IMR-90 (cell line): ENCODE results near the gene MCUB. TPM values are rescaled to one million over a fixed set of nuclear protein-coding genes. Genes with fewer than 3 reads are reported as not detected.

Source experiments
- ATAC-seq: fragments of 200-7000 bp; cut with Tn5 transposase; 2 replicates; pipeline ENCODE4 v1.9.1; 2020; ENCODE audit warnings: low read depth, mild to moderate bottlenecking, moderate library complexity
- BruUV-seq: library from RNA; stranded (reverse); fragments of 400-500 nt; replicated peaks from 2 replicates; lab custom pipeline; 2021; lab: Mats Ljungman, UMichigan
- CTCF ChIA-PET: fragments of 300-600 bp; formaldehyde crosslinking; extraction: SDS; loops from one replicate; lab custom pipeline; 2021; ENCODE audit warnings: antibody characterized with exemption; lab: Yijun Ruan, JAX
- POLR2A ChIA-PET: fragments of 300-600 bp; sonication (Branson Sonifier 250); formaldehyde crosslinking; loops from one replicate; lab custom pipeline; 2022; ENCODE audit warnings: antibody characterized with exemption; ENCODE audit not compliant: unreplicated experiment; lab: Charles Lee
- DNase-seq: peaks from one replicate; pipeline ENCODE4 v3.0.0; 2013
- H2AFZ ChIP-seq: replicated peaks from 2 replicates; pipeline ENCODE3; 2013; ENCODE audit warnings: low read length, mild to moderate bottlenecking; ENCODE audit not compliant: poor library complexity
- H2AK5ac ChIP-seq: 2 replicates; pipeline ENCODE4 v1.6.1; 2013; ENCODE audit warnings: low read depth, low read length, inconsistent platforms
- H2AK9ac ChIP-seq: replicated peaks from 2 replicates; pipeline ENCODE3; 2013; ENCODE audit warnings: mild to moderate bottlenecking, low read depth, low read length, moderate library complexity; ENCODE audit not compliant: poor library complexity
- H2BK120ac ChIP-seq: 2 replicates; pipeline ENCODE4 v1.6.1; 2013; ENCODE audit warnings: low read depth, low read length, inconsistent platforms
- H2BK15ac ChIP-seq: 3 replicates; pipeline ENCODE4 v1.6.1; 2013; ENCODE audit warnings: low read depth, low read length, inconsistent platforms
- H2BK20ac ChIP-seq: 2 replicates; pipeline ENCODE4 v1.6.1; 2013; ENCODE audit warnings: low read depth, mild to moderate bottlenecking, inconsistent platforms, low read length, moderate library complexity
- H2BK5ac ChIP-seq: 2 replicates; pipeline ENCODE4 v1.6.1; 2013; ENCODE audit warnings: mild to moderate bottlenecking, low read depth, low read length, inconsistent platforms; ENCODE audit not compliant: poor library complexity, severe bottlenecking
- H3K14ac ChIP-seq: replicated peaks from 2 replicates; pipeline ENCODE4 v1.6.1; 2013; ENCODE audit warnings: low read depth, low read length, inconsistent platforms
- H3K18ac ChIP-seq: 2 replicates; pipeline ENCODE4 v1.6.1; 2013; ENCODE audit warnings: low read depth, low read length, control low read depth
- H3K23ac ChIP-seq: 2 replicates; pipeline ENCODE4 v1.6.1; 2013; ENCODE audit warnings: low read depth, low read length, inconsistent platforms
- H3K27ac ChIP-seq: 2 replicates; pipeline ENCODE4 v1.5.1; 2013; ENCODE audit warnings: mild to moderate bottlenecking, control low read depth, low read length; ENCODE audit not compliant: insufficient read depth
- H3K27me3 ChIP-seq: 2 replicates; pipeline ENCODE4 v1.6.1; 2013; ENCODE audit warnings: low read length; ENCODE audit not compliant: control insufficient read depth, insufficient read depth
- H3K36me3 ChIP-seq: 2 replicates; pipeline ENCODE4 v1.6.1; 2013; ENCODE audit warnings: low read length, mixed read lengths; ENCODE audit not compliant: control insufficient read depth, insufficient read depth
- H3K4ac ChIP-seq: 2 replicates; pipeline ENCODE4 v1.6.1; 2013; ENCODE audit warnings: low read depth, low read length, inconsistent platforms
- H3K4me1 ChIP-seq: 2 replicates; pipeline ENCODE4 v1.6.1; 2013; ENCODE audit warnings: low read length, mixed read lengths; ENCODE audit not compliant: control insufficient read depth, insufficient read depth
- H3K4me2 ChIP-seq: 2 replicates; pipeline ENCODE4 v1.6.1; 2013; ENCODE audit warnings: low read depth, mild to moderate bottlenecking, control low read depth, low read length, moderate library complexity
- H3K4me3 ChIP-seq: 2 replicates; pipeline ENCODE4 v1.5.1; 2013; ENCODE audit warnings: low read depth, mild to moderate bottlenecking, control low read depth, low read length, moderate library complexity; ENCODE audit not compliant: insufficient read depth
- H3K56ac ChIP-seq: 2 replicates; pipeline ENCODE4 v1.6.1; 2013; ENCODE audit warnings: low read length, inconsistent platforms; ENCODE audit not compliant: insufficient read depth; ENCODE audit errors: extremely low read depth
- H3K79me1 ChIP-seq, 2 experiments: 2 replicates each; pipeline ENCODE4 v1.6.1; 2013; ENCODE audit warnings: low read length in 2 of 2, inconsistent platforms in 1 of 2, low read depth in 1 of 2
- H3K9ac ChIP-seq: 2 replicates; pipeline ENCODE4 v1.6.1; 2013; ENCODE audit warnings: low read depth, low read length, control low read depth
- H3K9me1 ChIP-seq: 2 replicates; pipeline ENCODE4 v1.6.1; 2013; ENCODE audit warnings: low read length, inconsistent platforms; ENCODE audit not compliant: insufficient read depth
- H3K9me3 ChIP-seq: 2 replicates; pipeline ENCODE4 v1.6.1; 2013; ENCODE audit warnings: low read length; ENCODE audit not compliant: control insufficient read depth, insufficient read depth
- H4K20me1 ChIP-seq: 2 replicates; pipeline ENCODE4 v1.6.1; 2013; ENCODE audit warnings: low read length, inconsistent platforms; ENCODE audit not compliant: insufficient read depth
- H4K5ac ChIP-seq: 2 replicates; pipeline ENCODE4 v1.6.1; 2013; ENCODE audit warnings: mild to moderate bottlenecking, low read depth, low read length, control low read depth
- H4K8ac ChIP-seq, 2 experiments: 2 replicates each; pipeline ENCODE4 v1.6.1; 2013; ENCODE audit warnings: low read depth in 2 of 2, low read length in 2 of 2, control low read depth in 1 of 2, inconsistent platforms in 1 of 2
- H4K91ac ChIP-seq: 2 replicates; pipeline ENCODE4 v1.6.1; 2013; ENCODE audit warnings: low read depth, low read length, inconsistent platforms; ENCODE audit not compliant: insufficient read depth
- CTCF ChIP-seq: conservative IDR thresholded peaks from 2 replicates; pipeline ENCODE4 v1.5.1; 2012; ENCODE audit warnings: mild to moderate bottlenecking, low read depth, low read length, improper control_type of control experiment
- FOS ChIP-seq: fragments of 150-350 bp; IDR thresholded peaks from 2 replicates; pipeline ENCODE4 v1.6.1; 2016; ENCODE audit warnings: low read depth, low read length
- MAZ ChIP-seq: IDR thresholded peaks from 2 replicates; pipeline ENCODE4 v1.6.1; 2012; ENCODE audit warnings: low read depth, mild to moderate bottlenecking, low read length, improper control_type of control experiment, moderate library complexity, borderline replicate concordance
- WGBS, 2 experiments: methylation state at CpG; one replicate each; pipeline versions ENCODE4 v1.1.5 to v1.1.7; 2013; ENCODE audit warnings: missing lambda C conversion rate in 2 of 2; ENCODE audit not compliant: insufficient read length in 1 of 2; ENCODE audit errors: extremely low coverage in 2 of 2; 5-methylcytosine and 5-hydroxymethylcytosine counted together
- dilution Hi-C: fragments of 300-500 bp; cut with HindIII; formaldehyde crosslinking; loops from one replicate; pipeline ENCODE4 v1.14.3; 2018; ENCODE audit warnings: low sequenced_read_pairs; ENCODE audit not compliant: unreplicated experiment
- in situ Hi-C: fragments of 300-500 bp; cut with MboI; formaldehyde crosslinking; loops from 3 replicates; pipeline ENCODE4 v1.14.3; 2019; ENCODE audit warnings: low sequenced_read_pairs, inconsistent platforms, mixed read lengths
- intact Hi-C: fragments of 100-400 bp; cut with micrococcal nuclease; formaldehyde crosslinking; loops from 2 replicates; pipeline ENCODE4 v1.10.0; 2022
- polyA plus RNA-seq, 3 experiments: library from polyadenylated mRNA; depleted of rRNA; stranded (reverse); fragments of >200 nt; gene quantifications; 2 replicates each; pipeline ENCODE4 v1.2.3, GENCODE V29; 2012; ENCODE audit warnings: low replicate concordance in 1 of 3
- total RNA-seq: library from RNA; depleted of rRNA; stranded (reverse); fragments of >200 nt; gene quantifications from 2 replicates; pipeline ENCODE4 v1.2.3, GENCODE V29; 2012

Gene MCUB
- total and polyA plus RNA-seq, 2 of the 4 experiments (the other 2 are of a cell fraction): 18.5 to 20.4 TPM

GRCh38 chr4:109553130-109553529 is 6.9 kb upstream of the MCUB start:
- no peak overlapping the region for H3K18ac ChIP-seq
- TF ChIP-seq MAZ: no peak
- TF ChIP-seq CTCF: no peak
- TF ChIP-seq FOS: no peak
- H4K91ac ChIP-seq: no peak overlapping the region
- H3K56ac ChIP-seq: no peak overlapping the region
- no peak overlapping the region for H2AK5ac ChIP-seq
- no peak overlapping the region for H3K4me2 ChIP-seq
- intact Hi-C loops: no loop called here
- dilution Hi-C loops: no loop called here
- H3K4me1 ChIP-seq: peaks cover 2% of the 10 kb centered on the region; the same call in 1 of the 2 replicates
- no peaks in the 10 kb centered on the region for H3K79me1 ChIP-seq
- CTCF ChIA-PET: no interaction called here
- no peak overlapping the region for H3K14ac ChIP-seq
- no peaks in the 10 kb centered on the region for H3K36me3 ChIP-seq
- in situ Hi-C loops: no loop called here
- WGBS, 2 experiments: 80% methylated on average over 1 of the region's 2 CpGs; no CpG with 5 or more reads in 1 of the 2 experiments
- H3K9me1 ChIP-seq: no peaks in the 10 kb centered on the region; the same call in 1 of the 2 replicates
- H2BK15ac ChIP-seq: no peak overlapping the region
- no peak for ATAC-seq
- no peak overlapping the region for H2AK9ac ChIP-seq
- H2BK20ac ChIP-seq: no peak overlapping the region
- no TSS peak for BruUV-seq
- no peak overlapping the region for H2AFZ ChIP-seq
- H3K27me3 ChIP-seq: no peaks in the 10 kb centered on the region
- no peak overlapping the region for H3K4ac ChIP-seq
- H2BK120ac ChIP-seq: no peak overlapping the region
- no peak overlapping the region for H4K5ac ChIP-seq
- no peak overlapping the region for H2BK5ac ChIP-seq
- H3K9ac ChIP-seq: no peak overlapping the region
- no peaks in the 10 kb centered on the region for H4K20me1 ChIP-seq
- H3K27ac ChIP-seq: no peak overlapping the region
- POLR2A ChIA-PET: interaction anchor here (0.5 kb wide), 1 partner anchor 605 kb away, joined by 4 read pairs; no protein-coding TSS in a partner anchor
- no peak overlapping the region for H3K23ac ChIP-seq
- H3K9me3 ChIP-seq: no peaks in the 10 kb centered on the region
- no peak overlapping the region for H4K8ac ChIP-seq
- H3K4me3 ChIP-seq: no peak overlapping the region
- DNase-seq: no peak
